ENCODE measurements around the gene CFAP161. TPM values are rescaled to one million over a fixed set of nuclear protein-coding genes. Genes with fewer than 3 reads are reported as not detected.

CFAP161 gene
- total RNA-seq, 4 donors from 2014 or later = 0.40 to 0.57 TPM; not detected in 2

DNA sequence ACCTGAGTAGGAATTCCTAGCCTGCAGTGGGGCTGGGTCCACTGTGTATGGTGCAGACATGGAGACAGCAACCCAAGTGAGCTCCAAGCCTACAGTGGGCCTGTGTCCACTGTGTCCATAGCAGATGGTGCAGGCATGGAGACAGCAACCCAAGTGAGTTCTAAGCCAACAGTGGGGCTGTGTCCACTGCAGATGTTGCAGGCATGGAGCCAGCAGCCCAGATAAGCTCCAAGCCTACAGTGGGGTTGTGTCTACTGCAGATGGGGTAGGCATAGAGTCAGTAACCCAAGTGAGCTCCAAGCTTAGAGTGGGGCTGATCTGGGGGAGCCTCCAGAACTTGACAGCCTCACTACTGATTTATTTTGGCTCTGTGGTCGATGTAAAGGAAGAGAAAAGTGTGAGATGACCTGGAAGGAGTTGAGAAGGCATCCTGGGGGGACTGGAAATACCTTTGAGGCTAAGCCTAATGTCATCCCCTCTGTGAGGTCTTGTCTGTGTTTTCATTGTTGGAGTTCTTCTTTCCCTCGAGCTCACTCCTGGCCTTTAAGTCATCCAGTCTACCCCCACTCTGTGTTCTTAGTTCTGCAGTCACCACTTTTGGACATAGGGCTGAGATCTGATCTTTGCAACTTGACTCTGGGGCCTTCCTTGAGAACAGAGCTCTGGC lies 40.2 kb downstream of the CFAP161 start:
- H3K4me1 ChIP-seq = peaks cover 0 to 7% (median 0%) of the 10 kb centered on the region in 3 donors
- WGBS, 2 donors (ENCODE audit: low coverage in 1 of 2) = 50 to 60% methylated on average over 2 of the region's 2 CpGs
- no peak overlapping the region for H3K4me3 ChIP-seq
- H3K9me3 ChIP-seq = no peaks in the 10 kb centered on the region
- H3K27ac ChIP-seq = peak overlapping the region in 1 of 4 donors; percentile 19
- H3K36me3 ChIP-seq = no peaks in the 10 kb centered on the region
- TF ChIP-seq POLR2AphosphoS5 (IDR thresholded peaks at IDR 0.05) (no peak), EP300 (IDR thresholded peaks at IDR 0.05) (no peak), POLR2A (IDR thresholded peaks at IDR 0.05) (no peak)
- TF ChIP-seq, protein P1, sequence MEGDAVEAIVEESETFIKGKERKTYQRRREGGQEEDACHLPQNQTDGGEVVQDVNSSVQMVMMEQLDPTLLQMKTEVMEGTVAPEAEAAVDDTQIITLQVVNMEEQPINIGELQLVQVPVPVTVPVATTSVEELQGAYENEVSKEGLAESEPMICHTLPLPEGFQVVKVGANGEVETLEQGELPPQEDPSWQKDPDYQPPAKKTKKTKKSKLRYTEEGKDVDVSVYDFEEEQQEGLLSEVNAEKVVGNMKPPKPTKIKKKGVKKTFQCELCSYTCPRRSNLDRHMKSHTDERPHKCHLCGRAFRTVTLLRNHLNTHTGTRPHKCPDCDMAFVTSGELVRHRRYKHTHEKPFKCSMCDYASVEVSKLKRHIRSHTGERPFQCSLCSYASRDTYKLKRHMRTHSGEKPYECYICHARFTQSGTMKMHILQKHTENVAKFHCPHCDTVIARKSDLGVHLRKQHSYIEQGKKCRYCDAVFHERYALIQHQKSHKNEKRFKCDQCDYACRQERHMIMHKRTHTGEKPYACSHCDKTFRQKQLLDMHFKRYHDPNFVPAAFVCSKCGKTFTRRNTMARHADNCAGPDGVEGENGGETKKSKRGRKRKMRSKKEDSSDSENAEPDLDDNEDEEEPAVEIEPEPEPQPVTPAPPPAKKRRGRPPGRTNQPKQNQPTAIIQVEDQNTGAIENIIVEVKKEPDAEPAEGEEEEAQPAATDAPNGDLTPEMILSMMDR (IDR thresholded peaks at IDR 0.05) = no peak
- ATAC-seq = no peak
- no peaks in the 10 kb centered on the region for H3K27me3 ChIP-seq

- TF ChIP-seq POLR2A (IDR thresholded peaks at IDR 0.05) (no peak), EP300 (IDR thresholded peaks at IDR 0.05) (no peak), POLR2AphosphoS5 (IDR thresholded peaks at IDR 0.05) (no peak)
- TF ChIP-seq, protein P1 (IDR thresholded peaks at IDR 0.05) = no peak
Measured at GRCh38 chr15:81174792-81175327, 40.8 kb downstream of the CFAP161 start.

DNA sequence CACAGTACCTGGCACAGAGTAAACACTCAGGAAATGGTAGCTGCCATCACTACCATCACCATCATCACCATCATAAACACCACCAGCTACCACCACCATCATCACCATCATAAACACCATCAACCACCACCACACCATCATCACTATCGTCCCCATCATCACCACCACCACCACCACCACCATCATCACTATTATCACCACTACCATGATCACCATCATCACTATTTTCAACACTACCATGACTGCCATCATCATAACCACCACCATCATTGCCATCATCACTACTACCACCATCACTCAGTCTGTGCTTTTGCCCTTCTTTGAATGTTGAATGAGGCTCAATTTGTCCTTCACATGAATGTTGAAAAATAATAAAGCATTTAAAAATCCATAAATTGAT lies 41.4 kb downstream of the CFAP161 start:
- no peak for ATAC-seq
- Histone ChIP-seq H3K4me3 (no peak overlapping the region), H3K36me3 (no peaks in the 10 kb centered on the region), H3K27ac (peak overlapping the region in 1 of 4 donors; percentile 72), H3K9me3 (no peaks in the 10 kb centered on the region), H3K27me3 (no peaks in the 10 kb centered on the region), H3K4me1 (peaks cover 0 to 7% (median 0%) of the 10 kb centered on the region in 3 donors)
- 88 to 90% methylated on average over 1 of the region's 1 CpG for WGBS, 2 donors (ENCODE audit: low coverage in 1 of 2)
- TF ChIP-seq, protein P1 (IDR thresholded peaks at IDR 0.05) = no peak

More at GRCh38 chr15:81174792-81175327, 40.8 kb downstream of the CFAP161 start:
- 100% methylated on average over 1 of the region's 1 CpG; no CpG with 5 or more reads in 1 of the 2 donors for WGBS, 2 donors (ENCODE audit: low coverage in 1 of 2)
- ATAC-seq = no peak
- Histone ChIP-seq H3K36me3 (no peaks in the 10 kb centered on the region), H3K27me3 (no peaks in the 10 kb centered on the region), H3K27ac (peak overlapping the region in 1 of 4 donors; percentile 19), H3K4me3 (no peak overlapping the region), H3K9me3 (no peaks in the 10 kb centered on the region), H3K4me1 (peaks cover 0 to 7% (median 0%) of the 10 kb centered on the region in 3 donors)

GRCh38 chr15:81176291-81176893 lies 42.3 kb downstream of the CFAP161 start:
- Histone ChIP-seq H3K27me3 (peaks cover 3% of the 10 kb centered on the region), H3K27ac (peak overlapping the region in 3 of 4 donors; percentile 57 to 75 (median 72)), H3K4me3 (no peak overlapping the region), H3K36me3 (no peaks in the 10 kb centered on the region), H3K9me3 (no peaks in the 10 kb centered on the region), H3K4me1 (peaks cover 0 to 14% (median 0%) of the 10 kb centered on the region in 3 donors)
- 56% methylated on average over 5 of the region's 16 CpGs; no CpG with 5 or more reads in 1 of the 2 donors for WGBS, 2 donors (ENCODE audit: low coverage in 1 of 2)
- TF ChIP-seq, protein P1 (IDR thresholded peaks at IDR 0.05) = peak in 1 of 4 experiments; percentile 25
- TF ChIP-seq EP300 (IDR thresholded peaks at IDR 0.05) = no peak
- peak; percentile 86 for ATAC-seq

All from gastroesophageal sphincter (tissue), 4 donors.